ENCODE data around the gene ZDHHC23.

ZDHHC23 gene

GRCh38 chr3:114011059-114011797 is 63.4 kb downstream of the ZDHHC23 start:
- no peak for DNase-seq

Measured in NCI-H2107 (cell line).